Urothelium cell line (cell line): ENCODE data around the gene ZNF566.

Source experiments
- DNase-seq: peaks from one replicate; pipeline ENCODE4 v3.0.0; 2011; ENCODE audit warnings: low spot score, mixed read lengths
- FAIRE-seq: peaks from 2 replicates; lab custom pipeline; 2011; peaks lifted over from hg19 to GRCh38; lab: Jason Lieb, UNC

ZNF566 gene

DNA sequence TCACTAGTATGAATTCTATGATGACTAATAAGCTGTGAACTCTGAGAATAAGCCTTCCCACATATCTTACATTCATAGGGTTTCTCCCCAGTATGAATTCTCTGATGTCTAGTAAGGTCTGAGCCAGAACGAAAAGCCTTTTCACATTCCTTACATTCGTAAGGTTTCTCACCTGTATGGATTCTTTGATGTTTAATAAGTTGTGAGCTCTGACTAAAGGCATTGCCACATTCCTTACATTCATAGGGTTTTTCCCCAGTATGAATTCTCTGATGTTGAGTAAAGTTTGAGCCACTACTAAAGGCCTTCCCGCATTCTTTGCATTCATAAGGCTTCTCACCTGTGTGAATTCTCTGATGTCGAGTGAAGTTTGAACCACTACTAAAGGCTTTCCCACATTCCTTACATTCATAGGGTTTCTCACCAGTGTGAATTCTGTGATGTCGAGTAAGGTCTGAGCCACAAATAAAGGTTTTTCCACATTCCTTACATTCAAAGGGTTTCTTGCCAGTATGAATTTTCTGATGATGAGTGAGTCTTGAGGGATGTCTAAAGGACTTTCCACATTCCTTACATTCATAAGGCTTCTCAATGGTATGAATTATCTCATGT lies 40.2 kb downstream of the ZNF566 start:
- no peak for FAIRE-seq
- DNase-seq, result peak; percentile 26

DNA sequence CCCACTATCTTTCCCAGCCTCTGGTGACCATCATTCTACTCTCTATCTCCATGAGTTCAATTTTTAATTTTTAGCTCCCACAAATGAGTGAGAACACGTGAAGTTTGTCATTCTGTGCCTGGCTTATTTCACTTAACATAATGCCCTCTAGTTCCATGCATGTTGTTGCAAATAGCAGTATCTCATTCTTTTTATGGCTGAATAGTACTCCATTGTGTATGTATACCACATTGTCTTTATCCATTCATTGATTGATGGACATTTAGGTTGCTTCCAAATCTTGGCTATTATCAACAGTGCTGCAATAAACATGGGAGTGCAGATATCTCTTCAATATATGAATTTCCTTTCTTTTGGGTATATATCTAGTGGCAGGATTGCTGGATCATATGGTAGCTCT lies 48.0 kb downstream of the ZNF566 start:
- FAIRE-seq (no peak), DNase-seq (no peak)

DNA sequence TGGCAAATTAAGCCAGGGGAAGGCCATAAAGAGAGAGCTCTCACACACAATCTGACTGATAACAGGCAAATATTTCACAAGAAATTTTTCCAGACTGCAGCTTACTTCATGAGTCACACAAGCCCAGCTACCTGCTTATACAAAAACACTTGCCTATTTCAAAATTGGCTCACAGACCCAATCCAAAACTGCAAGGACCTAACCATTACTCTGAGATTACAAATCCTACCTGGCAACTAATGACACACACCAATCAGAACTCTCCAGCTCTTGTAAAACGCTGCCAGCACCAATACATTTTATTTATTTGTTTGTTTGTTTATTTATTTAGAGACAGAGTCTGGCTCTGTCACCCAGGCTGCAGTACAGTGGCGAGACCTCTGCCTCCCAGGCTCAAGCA lies 52.8 kb downstream of the ZNF566 start:
- peak; percentile 31 for DNase-seq
- no peak for FAIRE-seq

DNA sequence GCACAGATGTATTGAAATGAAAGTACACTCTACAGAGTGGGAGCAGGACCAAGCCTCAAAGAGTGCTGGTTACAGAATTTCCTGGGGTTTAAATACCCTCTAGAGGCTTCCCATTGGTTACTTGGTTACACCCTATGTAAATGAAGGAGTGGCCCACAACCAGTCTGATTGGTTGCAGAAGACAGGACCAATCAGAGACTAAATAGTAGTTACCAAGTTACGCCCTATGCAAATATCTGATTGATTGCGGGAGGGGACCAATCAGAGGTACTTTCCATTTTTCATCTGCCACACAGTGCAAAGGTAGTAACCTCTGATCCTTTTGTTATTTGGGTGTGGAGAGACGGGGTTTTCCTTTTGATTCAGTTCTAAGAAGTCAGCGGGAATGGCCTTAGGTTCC lies 65.4 kb downstream of the ZNF566 start:
- FAIRE-seq (no peak), DNase-seq (no peak)

DNA sequence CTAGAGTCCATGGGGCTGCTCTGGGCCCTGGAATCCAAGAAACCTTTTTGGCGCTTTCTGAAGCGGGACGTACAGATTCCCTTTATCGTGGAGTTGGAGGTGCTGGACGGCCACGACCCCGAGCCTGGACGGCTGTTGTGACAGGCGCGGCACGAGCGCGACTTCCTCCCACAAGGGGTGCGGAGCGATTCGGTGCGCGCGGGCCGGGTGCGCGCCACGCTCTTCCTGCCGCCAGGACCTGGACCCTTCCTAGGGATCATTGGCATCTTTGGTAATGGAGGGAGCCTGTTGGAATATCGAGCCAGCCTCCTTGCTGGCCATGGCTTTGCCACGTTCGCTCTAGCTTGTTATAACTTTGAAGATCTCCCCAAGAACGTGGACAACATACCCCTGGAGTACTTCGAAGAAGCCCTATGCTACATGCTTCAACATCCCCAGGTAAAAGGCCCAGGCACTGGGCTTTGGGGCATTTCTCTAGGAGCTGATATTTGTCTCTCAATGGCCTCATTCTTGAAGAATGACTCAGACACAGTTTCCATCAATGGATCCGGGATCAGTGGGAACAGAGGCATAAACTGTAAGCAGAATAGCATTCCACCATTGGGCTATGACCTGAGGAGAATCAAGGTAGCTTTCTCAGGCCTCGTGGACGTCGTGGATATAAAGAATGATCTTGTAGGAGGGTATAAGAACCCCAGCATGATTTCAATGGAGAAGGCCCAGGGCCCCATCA lies 67.4 kb downstream of the ZNF566 start:
- DNase-seq (no peak), FAIRE-seq (no peak)

DNA sequence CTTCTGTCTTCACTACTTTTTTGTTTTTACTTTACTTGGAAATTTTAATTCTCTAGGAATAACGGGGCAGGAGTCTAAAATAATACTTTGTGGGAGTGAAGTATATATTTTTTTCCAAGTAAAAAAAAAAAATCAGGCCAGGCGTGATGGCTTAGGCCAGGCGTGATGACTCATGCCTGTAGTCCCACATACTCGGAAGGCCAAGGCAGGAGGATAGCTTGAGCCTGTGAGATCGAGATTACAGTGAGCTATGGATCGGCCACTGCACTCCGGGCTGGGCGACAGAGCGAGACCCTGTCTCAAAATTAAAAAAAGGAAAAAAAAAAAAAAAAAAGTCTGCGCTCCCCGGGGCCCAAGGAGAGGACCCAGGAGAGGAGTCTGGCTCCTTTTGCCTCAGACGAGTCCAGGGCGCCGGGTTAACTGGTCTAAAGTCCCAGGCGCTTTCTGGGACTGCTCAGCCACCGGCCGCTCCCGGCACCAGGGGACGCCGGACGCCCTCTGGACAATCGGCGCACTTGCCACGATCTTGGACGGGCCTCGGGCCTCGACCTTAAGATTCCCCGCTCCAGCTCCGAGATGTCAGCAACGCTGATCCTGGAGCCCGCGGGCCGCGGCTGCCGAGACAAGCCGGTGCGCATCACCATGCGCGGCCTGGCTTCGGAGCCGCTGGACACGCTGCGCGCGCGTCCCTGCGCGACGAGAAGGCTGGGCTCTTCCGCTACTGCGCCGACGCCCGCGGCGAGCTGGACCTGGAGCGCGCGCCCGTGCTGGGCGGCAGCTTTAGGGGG lies 68.2 kb downstream of the ZNF566 start:
- FAIRE-seq (no peak), DNase-seq (no peak)

DNA sequence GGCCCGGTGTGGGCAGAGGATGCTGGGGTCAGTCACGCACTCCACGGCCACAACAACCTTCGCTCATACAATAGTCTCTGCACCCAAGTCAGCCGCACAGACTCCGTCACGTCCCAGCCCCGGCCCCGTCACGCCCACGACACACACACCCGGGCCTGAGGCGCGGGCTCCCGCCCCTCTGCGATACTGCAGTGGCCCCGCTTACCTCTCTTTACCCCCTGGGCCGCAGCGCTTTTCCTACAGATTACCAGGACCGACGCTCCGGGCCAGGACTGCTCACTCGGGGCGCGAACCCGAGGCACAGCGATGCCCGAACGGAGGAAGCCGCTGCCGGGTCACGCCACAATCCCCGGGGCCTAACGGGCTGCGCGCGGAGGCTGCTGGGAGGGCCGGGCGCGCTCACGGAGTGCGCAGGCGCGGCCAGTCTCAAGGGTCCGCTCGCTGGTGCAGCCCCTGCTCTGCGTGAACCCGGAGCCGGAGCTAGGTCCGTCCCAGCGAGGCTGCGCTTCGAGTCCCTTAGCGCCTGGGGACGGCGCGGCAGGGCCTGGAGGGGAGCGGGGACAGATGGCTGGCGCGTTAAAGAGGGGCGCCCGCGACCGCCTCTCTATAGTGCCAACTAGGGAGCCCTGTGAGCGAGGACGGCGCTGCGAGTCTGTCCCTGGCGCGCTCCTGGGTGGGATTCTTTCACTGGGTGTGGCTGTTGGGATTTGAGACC lies 70.9 kb downstream of the ZNF566 start, which contains the start of gene ZFP82:
TSS of gene ZFP82 (minus strand) at position 358 of the 715 bp plus-strand sequence. CDS start 8,855 bp downstream, outside the sequence.
- peak; percentile 57 for DNase-seq
- FAIRE-seq, result no peak

DNA sequence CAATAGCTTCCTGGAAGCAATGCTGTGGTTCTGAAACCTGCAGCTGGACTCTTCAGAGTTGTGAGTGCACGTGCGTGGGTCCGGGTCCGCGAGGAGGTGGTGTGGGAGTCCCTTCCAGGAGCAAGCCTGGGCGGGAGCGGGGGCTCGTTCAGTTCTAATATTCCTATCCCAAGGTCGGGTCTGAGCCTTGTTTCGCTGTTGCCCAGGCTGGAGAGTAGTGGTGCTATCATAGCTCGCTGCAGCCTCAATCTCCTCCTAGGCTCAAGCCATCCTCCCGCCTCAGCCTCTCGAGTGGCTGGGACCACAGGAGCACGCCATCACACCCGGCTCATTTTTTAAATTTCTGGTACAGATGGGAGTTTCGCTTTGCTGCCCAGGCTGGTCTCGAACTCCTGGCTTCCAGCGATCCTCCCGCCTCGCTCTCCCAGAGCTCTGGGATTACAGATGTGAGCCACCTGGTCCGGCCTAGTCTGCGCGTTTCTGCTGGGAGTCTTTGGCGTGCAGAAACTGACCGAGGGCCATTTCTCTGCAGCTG lies 71.5 kb downstream of the ZNF566 start:
- no peak for DNase-seq
- FAIRE-seq, result peak; percentile 20

DNA sequence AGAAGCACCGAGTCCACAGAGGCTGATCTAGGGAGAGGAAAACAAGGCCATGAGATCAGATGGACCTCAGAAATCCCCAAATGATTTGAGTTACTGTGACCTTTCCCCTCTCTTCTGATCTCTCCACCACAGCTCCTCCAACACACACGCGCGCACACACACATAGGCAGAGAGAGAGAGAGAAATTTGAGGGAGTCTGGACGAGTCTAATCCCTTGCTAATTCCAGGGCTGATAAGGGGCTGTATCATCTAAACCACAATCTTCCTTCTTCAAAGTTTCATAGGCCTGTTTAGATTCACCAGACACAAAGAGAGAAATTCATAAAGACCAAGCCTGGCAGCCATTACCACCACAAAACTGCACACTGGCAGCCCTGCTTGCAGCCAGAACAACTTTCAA lies 79.5 kb downstream of the ZNF566 start:
- no peak for DNase-seq
- FAIRE-seq, result no peak

DNA sequence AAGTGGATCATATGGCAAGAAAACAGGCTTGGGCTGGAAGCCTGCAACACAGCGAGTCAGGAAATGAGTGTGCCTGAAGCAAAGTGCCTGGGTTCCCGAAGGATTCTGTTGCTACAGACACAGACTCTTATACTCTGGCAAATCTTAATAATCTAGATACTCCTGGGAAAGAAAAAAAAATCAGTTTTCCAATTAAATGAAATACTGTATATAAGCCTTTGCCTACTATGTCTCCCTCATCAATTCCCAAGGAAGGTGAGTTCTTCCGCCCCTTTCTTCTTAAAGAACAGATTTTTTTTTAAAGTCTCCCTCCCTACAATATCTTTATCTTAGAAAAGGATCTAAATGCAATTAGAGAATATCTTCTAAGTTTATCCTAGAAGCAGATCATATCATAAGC lies 81.3 kb downstream of the ZNF566 start:
- no peak for DNase-seq
- FAIRE-seq, result no peak

DNA sequence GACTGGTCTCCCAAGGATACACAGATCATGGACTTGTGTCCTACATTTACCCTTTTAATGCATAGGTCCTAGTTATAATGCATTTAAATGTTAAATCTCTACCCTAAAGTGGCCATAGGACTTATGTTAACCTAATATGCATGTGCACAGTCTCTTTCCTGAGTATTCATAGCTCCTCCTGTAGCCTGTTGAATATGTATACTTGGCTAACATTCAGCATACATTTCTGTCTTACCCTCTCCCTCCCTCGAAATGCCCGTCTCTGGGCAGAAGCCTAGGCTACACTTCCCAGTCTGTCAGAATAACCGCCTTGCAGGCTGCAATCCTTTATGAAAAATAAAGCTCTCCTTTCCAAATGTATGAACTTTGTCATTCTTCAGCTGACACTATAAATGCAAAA lies 84.9 kb downstream of the ZNF566 start:
- no peak for DNase-seq
- no peak for FAIRE-seq

DNA sequence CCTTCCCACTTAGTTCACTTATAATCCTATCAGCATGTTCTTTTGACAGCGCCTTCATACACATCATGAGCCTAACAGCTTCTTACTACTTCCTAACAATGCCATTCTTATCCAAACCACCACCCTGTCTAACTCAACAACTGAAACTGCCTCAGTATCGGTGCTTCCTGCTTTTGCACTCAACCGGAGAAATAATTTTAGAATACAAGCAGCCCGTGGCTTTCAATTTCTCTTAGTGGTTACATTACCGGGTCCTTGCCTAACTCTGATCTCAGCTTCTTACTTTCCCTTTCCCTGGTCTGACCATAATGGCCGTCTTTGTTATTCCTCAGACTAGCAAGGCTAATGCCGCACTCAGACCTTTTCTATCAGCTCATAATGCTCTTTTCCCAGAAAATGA lies 87.9 kb downstream of the ZNF566 start:
- FAIRE-seq, result no peak

DNA sequence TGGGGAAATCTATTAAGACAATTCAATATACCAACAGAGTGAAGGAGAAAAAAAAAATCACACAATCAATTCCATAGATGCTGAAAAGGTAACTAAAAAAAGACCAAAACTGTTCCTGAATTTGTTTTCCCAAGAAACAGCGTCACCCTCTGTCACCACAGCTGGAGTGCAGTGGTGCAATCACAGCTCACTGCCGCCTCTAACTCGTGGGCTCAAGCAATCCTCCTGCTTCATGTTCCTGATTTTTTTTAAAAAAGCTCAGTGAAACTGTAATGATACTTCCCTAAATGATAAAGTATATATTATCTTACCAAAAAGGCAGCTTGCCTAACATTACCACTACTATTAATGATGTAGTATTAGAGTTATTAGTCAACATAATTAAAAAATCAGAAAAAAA lies 90.8 kb downstream of the ZNF566 start:
- no peak for DNase-seq

More for the DNA sequence above, 87.9 kb downstream of the ZNF566 start:
- no peak for DNase-seq

More for the DNA sequence above, 90.8 kb downstream of the ZNF566 start:
- FAIRE-seq, result no peak
